ENCODE measurements around the gene KIF1B.

GRCh38 chr1:10319750-10320149 lies 109.4 kb downstream of the KIF1B start:
- no peak for TF ChIP-seq SMAD3 (CRISPR knock-in tag; IDR thresholded peaks at IDR 0.05; ENCODE audit: borderline replicate concordance)
- no peak for TF ChIP-seq E2F1 (CRISPR knock-in tag; IDR thresholded peaks at IDR 0.05)
- TF ChIP-seq RELA (CRISPR knock-in tag; IDR thresholded peaks at IDR 0.05; ENCODE audit: borderline replicate concordance) = no peak
- no peak for TF ChIP-seq NR3C1 (CRISPR knock-in tag; conservative IDR thresholded peaks at IDR 0.05; ENCODE audit: low read depth)
- TF ChIP-seq JUN (CRISPR knock-in tag; IDR thresholded peaks at IDR 0.05) = no peak
- no peak for TF ChIP-seq GABPB1 (CRISPR knock-in tag; IDR thresholded peaks at IDR 0.05)
- TF ChIP-seq, protein P1, sequence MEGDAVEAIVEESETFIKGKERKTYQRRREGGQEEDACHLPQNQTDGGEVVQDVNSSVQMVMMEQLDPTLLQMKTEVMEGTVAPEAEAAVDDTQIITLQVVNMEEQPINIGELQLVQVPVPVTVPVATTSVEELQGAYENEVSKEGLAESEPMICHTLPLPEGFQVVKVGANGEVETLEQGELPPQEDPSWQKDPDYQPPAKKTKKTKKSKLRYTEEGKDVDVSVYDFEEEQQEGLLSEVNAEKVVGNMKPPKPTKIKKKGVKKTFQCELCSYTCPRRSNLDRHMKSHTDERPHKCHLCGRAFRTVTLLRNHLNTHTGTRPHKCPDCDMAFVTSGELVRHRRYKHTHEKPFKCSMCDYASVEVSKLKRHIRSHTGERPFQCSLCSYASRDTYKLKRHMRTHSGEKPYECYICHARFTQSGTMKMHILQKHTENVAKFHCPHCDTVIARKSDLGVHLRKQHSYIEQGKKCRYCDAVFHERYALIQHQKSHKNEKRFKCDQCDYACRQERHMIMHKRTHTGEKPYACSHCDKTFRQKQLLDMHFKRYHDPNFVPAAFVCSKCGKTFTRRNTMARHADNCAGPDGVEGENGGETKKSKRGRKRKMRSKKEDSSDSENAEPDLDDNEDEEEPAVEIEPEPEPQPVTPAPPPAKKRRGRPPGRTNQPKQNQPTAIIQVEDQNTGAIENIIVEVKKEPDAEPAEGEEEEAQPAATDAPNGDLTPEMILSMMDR (IDR thresholded peaks at IDR 0.05) = no peak
- TF ChIP-seq, protein P2, sequence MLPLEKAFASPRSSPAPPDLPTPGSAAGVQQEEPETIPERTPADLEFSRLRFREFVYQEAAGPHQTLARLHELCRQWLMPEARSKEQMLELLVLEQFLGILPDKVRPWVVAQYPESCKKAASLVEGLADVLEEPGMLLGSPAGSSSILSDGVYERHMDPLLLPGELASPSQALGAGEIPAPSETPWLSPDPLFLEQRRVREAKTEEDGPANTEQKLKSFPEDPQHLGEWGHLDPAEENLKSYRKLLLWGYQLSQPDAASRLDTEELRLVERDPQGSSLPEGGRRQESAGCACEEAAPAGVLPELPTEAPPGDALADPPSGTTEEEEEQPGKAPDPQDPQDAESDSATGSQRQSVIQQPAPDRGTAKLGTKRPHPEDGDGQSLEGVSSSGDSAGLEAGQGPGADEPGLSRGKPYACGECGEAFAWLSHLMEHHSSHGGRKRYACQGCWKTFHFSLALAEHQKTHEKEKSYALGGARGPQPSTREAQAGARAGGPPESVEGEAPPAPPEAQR (CRISPR knock-in tag; IDR thresholded peaks at IDR 0.05) = no peak
- no peak for TF ChIP-seq ZNF232 (CRISPR knock-in tag; IDR thresholded peaks at IDR 0.05)
- TF ChIP-seq, protein P3, sequence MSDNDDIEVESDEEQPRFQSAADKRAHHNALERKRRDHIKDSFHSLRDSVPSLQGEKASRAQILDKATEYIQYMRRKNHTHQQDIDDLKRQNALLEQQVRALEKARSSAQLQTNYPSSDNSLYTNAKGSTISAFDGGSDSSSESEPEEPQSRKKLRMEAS (CRISPR knock-in tag; IDR thresholded peaks at IDR 0.05) = no peak
- no peak for TF ChIP-seq ESRRA (CRISPR knock-in tag; IDR thresholded peaks at IDR 0.05; ENCODE audit: borderline replicate concordance)
- no peak for TF ChIP-seq NR2C2 (CRISPR knock-in tag; IDR thresholded peaks at IDR 0.05)
- TF ChIP-seq, protein P4, sequence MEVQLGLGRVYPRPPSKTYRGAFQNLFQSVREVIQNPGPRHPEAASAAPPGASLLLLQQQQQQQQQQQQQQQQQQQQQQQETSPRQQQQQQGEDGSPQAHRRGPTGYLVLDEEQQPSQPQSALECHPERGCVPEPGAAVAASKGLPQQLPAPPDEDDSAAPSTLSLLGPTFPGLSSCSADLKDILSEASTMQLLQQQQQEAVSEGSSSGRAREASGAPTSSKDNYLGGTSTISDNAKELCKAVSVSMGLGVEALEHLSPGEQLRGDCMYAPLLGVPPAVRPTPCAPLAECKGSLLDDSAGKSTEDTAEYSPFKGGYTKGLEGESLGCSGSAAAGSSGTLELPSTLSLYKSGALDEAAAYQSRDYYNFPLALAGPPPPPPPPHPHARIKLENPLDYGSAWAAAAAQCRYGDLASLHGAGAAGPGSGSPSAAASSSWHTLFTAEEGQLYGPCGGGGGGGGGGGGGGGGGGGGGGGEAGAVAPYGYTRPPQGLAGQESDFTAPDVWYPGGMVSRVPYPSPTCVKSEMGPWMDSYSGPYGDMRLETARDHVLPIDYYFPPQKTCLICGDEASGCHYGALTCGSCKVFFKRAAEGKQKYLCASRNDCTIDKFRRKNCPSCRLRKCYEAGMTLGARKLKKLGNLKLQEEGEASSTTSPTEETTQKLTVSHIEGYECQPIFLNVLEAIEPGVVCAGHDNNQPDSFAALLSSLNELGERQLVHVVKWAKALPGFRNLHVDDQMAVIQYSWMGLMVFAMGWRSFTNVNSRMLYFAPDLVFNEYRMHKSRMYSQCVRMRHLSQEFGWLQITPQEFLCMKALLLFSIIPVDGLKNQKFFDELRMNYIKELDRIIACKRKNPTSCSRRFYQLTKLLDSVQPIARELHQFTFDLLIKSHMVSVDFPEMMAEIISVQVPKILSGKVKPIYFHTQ (CRISPR knock-in tag; IDR thresholded peaks at IDR 0.05) = no peak
